HUES64 (cell line): Measurements from ENCODE around the gene SLC35D2.

Experiments
- H3K27ac ChIP-seq: 2 replicates; pipeline ENCODE4 v1.7.0; 2013; ENCODE audit warnings: low read depth, low read length, inconsistent platforms
- H3K27me3 ChIP-seq: 2 replicates; pipeline ENCODE4 v1.6.1; 2013; ENCODE audit warnings: mild to moderate bottlenecking, low read length; ENCODE audit not compliant: insufficient read depth
- H3K36me3 ChIP-seq: 2 replicates; pipeline ENCODE4 v1.6.1; 2013; ENCODE audit warnings: mild to moderate bottlenecking, low read length; ENCODE audit not compliant: insufficient read depth
- H3K4me1 ChIP-seq: 2 replicates; pipeline ENCODE4 v1.6.1; 2013; ENCODE audit warnings: mild to moderate bottlenecking, low read length, moderate library complexity; ENCODE audit not compliant: insufficient read depth
- H3K4me3 ChIP-seq: 2 replicates; pipeline ENCODE4 v1.5.1; 2013; ENCODE audit warnings: mild to moderate bottlenecking, low read length, moderate library complexity
- H3K9ac ChIP-seq: 2 replicates; pipeline ENCODE4 v1.6.1; 2013; ENCODE audit warnings: mild to moderate bottlenecking, low read depth, low read length
- H3K9me3 ChIP-seq: 2 replicates; pipeline ENCODE4 v1.6.1; 2013; ENCODE audit warnings: low read depth, low read length; ENCODE audit not compliant: insufficient read depth
- whole genome bisulfite sequencing: fragments of 150-250, 120-280 bp; methylation state at CpG from one replicate; pipeline ENCODE4 v1.1.7; 2013; ENCODE audit warnings: missing lambda C conversion rate; 5-methylcytosine and 5-hydroxymethylcytosine counted together

SLC35D2 gene

GRCh38 chr9:96395964-96396363 is 12.5 kb upstream of the SLC35D2 start:
- Histone ChIP-seq H3K4me1 (peaks cover 33% of the 10 kb centered on the region), H3K27me3 (no peaks in the 10 kb centered on the region), H3K27ac (no peak overlapping the region), H3K9ac (no peak overlapping the region), H3K36me3 (peaks cover 51% of the 10 kb centered on the region), H3K4me3 (no peak overlapping the region), H3K9me3 (peaks cover 6% of the 10 kb centered on the region; the same call in 1 of the 2 replicates)
- WGBS = 100% methylated on average over 1 of the region's 2 CpGs

GRCh38 chr9:96394832-96395496 is 11.5 kb upstream of the SLC35D2 start:
- peak overlapping the region; percentile 40; the same call in 1 of the 2 replicates for H3K27ac ChIP-seq
- peaks cover 33% of the 10 kb centered on the region for H3K4me1 ChIP-seq
- H3K36me3 ChIP-seq = peaks cover 61% of the 10 kb centered on the region
- no peak overlapping the region for H3K9ac ChIP-seq
- H3K9me3 ChIP-seq = no peaks in the 10 kb centered on the region
- H3K4me3 ChIP-seq = no peak overlapping the region
- WGBS = 92% methylated on average over 6 of the region's 6 CpGs
- H3K27me3 ChIP-seq = no peaks in the 10 kb centered on the region

- 97% methylated on average over 12 of the region's 12 CpGs for WGBS
- Histone ChIP-seq H3K27ac (no peak overlapping the region), H3K27me3 (no peaks in the 10 kb centered on the region), H3K4me3 (no peak overlapping the region), H3K9ac (no peak overlapping the region), H3K9me3 (no peaks in the 10 kb centered on the region), H3K4me1 (peaks cover 25% of the 10 kb centered on the region), H3K36me3 (peaks cover 83% of the 10 kb centered on the region)
These were observed 8.8 kb upstream of the SLC35D2 start for GRCh38 chr9:96392263-96392662.

- H3K4me3 ChIP-seq = no peak overlapping the region
- H3K27ac ChIP-seq = no peak overlapping the region
- H3K4me1 ChIP-seq = peaks cover 22% of the 10 kb centered on the region
- H3K9ac ChIP-seq = no peak overlapping the region; the same call in 1 of the 2 replicates
- H3K27me3 ChIP-seq = no peaks in the 10 kb centered on the region
- no peaks in the 10 kb centered on the region for H3K9me3 ChIP-seq
- 93% methylated on average over 5 of the region's 5 CpGs for WGBS
- peaks cover 89% of the 10 kb centered on the region for H3K36me3 ChIP-seq
These were observed 7.7 kb upstream of the SLC35D2 start for GRCh38 chr9:96391021-96391765.

- Histone ChIP-seq H3K36me3 (peaks cover 75% of the 10 kb centered on the region), H3K9ac (no peak overlapping the region), H3K4me1 (peaks cover 5% of the 10 kb centered on the region; the same call in 1 of the 2 replicates), H3K27me3 (no peaks in the 10 kb centered on the region), H3K4me3 (no peak overlapping the region), H3K9me3 (no peaks in the 10 kb centered on the region), H3K27ac (no peak overlapping the region)
- 96% methylated on average over 11 of the region's 11 CpGs for whole genome bisulfite sequencing
These were observed 4.6 kb upstream of the SLC35D2 start for GRCh38 chr9:96388144-96388543.

- Histone ChIP-seq H3K4me3 (no peak overlapping the region), H3K9me3 (no peaks in the 10 kb centered on the region), H3K27me3 (peaks cover 3% of the 10 kb centered on the region; the same call in 1 of the 2 replicates), H3K36me3 (peaks cover 55% of the 10 kb centered on the region), H3K27ac (no peak overlapping the region), H3K9ac (no peak overlapping the region), H3K4me1 (peaks cover 12% of the 10 kb centered on the region; the same call in 1 of the 2 replicates)
These were observed 2.6 kb upstream of the SLC35D2 start for GRCh38 chr9:96386157-96386556.

GRCh38 chr9:96382839-96383164 is 709 bp downstream of the SLC35D2 start:
- H3K4me1 ChIP-seq = peaks cover 12% of the 10 kb centered on the region; the same call in 1 of the 2 replicates
- H3K36me3 ChIP-seq = peaks cover 24% of the 10 kb centered on the region
- H3K27ac ChIP-seq = peak overlapping the region; percentile 29; the same call in 1 of the 2 replicates
- WGBS = 24% methylated on average over 7 of the region's 7 CpGs
- peak overlapping the region; percentile 76; the same call in 1 of the 2 replicates for H3K9ac ChIP-seq
- H3K27me3 ChIP-seq = peaks cover 3% of the 10 kb centered on the region; the same call in 1 of the 2 replicates
- H3K9me3 ChIP-seq = no peaks in the 10 kb centered on the region
- H3K4me3 ChIP-seq = peak overlapping the region; percentile 72

GRCh38 chr9:96382175-96382574 is 1.3 kb downstream of the SLC35D2 start:
- no peaks in the 10 kb centered on the region for H3K9me3 ChIP-seq
- no peak overlapping the region for H3K27ac ChIP-seq
- no peak overlapping the region for H3K9ac ChIP-seq
- 84% methylated on average over 2 of the region's 2 CpGs for WGBS
- H3K27me3 ChIP-seq = peaks cover 3% of the 10 kb centered on the region; the same call in 1 of the 2 replicates
- peak overlapping the region; percentile 72 for H3K4me3 ChIP-seq
- H3K36me3 ChIP-seq = peaks cover 17% of the 10 kb centered on the region
- peaks cover 18% of the 10 kb centered on the region; the same call in 1 of the 2 replicates for H3K4me1 ChIP-seq

GRCh38 chr9:96381696-96382095 is 1.8 kb downstream of the SLC35D2 start:
- Histone ChIP-seq H3K9ac (no peak overlapping the region), H3K9me3 (no peaks in the 10 kb centered on the region), H3K27ac (no peak overlapping the region), H3K27me3 (peaks cover 3% of the 10 kb centered on the region; the same call in 1 of the 2 replicates), H3K4me1 (peaks cover 21% of the 10 kb centered on the region; the same call in 1 of the 2 replicates), H3K4me3 (no peak overlapping the region), H3K36me3 (peaks cover 13% of the 10 kb centered on the region)
- 90% methylated on average over 4 of the region's 4 CpGs for WGBS

GRCh38 chr9:96381125-96381524 is 2.4 kb downstream of the SLC35D2 start:
- Histone ChIP-seq H3K27ac (no peak overlapping the region), H3K4me1 (peaks cover 21% of the 10 kb centered on the region; the same call in 1 of the 2 replicates), H3K27me3 (peaks cover 3% of the 10 kb centered on the region; the same call in 1 of the 2 replicates), H3K36me3 (peaks cover 7% of the 10 kb centered on the region), H3K9me3 (no peaks in the 10 kb centered on the region), H3K4me3 (no peak overlapping the region), H3K9ac (no peak overlapping the region)
- 87% methylated on average over 4 of the region's 4 CpGs for WGBS

- Histone ChIP-seq H3K4me1 (peaks cover 21% of the 10 kb centered on the region; the same call in 1 of the 2 replicates), H3K36me3 (no peaks in the 10 kb centered on the region), H3K27ac (no peak overlapping the region), H3K27me3 (peaks cover 3% of the 10 kb centered on the region; the same call in 1 of the 2 replicates), H3K9ac (no peak overlapping the region), H3K9me3 (no peaks in the 10 kb centered on the region), H3K4me3 (no peak overlapping the region)
- 98% methylated on average over 2 of the region's 2 CpGs for WGBS
These were observed 4.0 kb downstream of the SLC35D2 start for GRCh38 chr9:96379461-96379860.
